Activated CD4-positive, alpha-beta T cell treated with anti-CD3 and anti-CD28 coated beads for 1 hour (primary cell): ENCODE measurements around the gene OTOL1.

Source experiments
- DNase-seq: peaks from one replicate; pipeline ENCODE4 v3.0.0-alpha.2; 2020

OTOL1 gene

DNA sequence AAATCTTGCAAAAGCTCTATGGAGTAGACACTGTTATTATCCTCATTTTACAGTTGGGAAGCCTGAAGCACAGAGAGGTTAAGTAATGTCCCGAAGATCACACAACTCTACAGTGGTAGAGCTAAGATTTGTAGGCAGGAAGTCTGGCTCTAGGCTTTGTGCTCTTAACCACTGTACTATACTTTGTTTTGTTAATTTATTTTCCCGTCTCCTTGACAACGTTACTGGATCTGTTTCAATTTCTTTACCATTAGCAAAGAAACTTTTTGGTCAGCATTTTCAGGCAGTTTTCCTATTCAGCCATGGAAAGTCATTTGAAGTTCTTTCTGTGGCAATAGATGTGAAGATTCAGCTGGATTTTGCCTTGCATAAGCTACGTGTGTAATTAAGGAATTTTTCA is 51.7 kb downstream of the OTOL1 start:
- no peak for DNase-seq

- DNase-seq = no peak
Observed at GRCh38 chr3:161549261-161549660, 52.7 kb downstream of the OTOL1 start.

GRCh38 chr3:161550491-161551195 is 54.0 kb downstream of the OTOL1 start:
- no peak for DNase-seq

DNA sequence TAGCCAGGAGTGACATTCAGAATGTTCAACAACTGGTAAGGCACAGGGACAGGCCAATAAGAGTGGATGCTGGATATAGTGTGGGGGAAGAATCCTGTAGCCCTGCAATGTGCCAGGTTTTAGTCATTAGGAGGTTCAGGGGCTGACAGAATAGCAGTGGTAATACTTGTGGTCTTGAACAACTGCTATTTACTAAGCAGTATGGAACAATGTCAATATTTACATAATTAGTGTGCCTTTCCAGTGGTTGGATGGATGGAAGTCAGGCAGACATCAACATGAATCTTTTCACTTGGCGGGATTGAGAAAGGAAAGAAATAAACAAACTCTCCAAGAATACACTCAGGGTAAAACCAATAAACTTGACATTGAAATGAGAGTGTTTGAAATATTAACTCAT is 55.1 kb downstream of the OTOL1 start:
- no peak for DNase-seq

DNA sequence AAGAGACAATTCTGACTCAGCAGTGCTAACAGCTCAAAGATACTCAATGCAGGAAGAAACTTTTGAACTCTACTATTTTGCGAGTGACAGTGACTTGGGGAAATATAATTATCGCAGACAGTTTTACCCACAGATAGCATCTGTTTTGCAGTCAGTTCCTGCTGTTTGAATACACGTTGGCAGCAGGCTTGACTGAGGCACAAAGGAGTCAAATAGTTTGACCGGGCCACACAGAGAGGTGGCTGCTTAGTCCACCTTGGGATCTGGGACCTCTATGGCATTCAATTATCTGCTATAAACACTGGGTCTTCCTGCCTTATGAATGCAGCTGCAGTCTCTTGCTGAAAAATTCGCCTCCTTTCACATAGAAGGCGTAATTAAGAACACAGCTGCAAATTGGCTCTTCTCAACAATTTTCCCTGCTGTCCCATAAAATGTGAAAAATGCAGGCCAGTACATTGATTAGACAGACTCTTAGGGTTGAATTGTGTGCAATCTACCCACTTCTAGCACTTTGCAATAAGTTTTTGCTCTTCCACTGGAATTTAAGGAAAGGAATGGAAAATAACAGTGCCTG is 56.5 kb downstream of the OTOL1 start:
- DNase-seq = no peak
